ENCODE measurements around the gene TANGO2.

Gene TANGO2

DNA sequence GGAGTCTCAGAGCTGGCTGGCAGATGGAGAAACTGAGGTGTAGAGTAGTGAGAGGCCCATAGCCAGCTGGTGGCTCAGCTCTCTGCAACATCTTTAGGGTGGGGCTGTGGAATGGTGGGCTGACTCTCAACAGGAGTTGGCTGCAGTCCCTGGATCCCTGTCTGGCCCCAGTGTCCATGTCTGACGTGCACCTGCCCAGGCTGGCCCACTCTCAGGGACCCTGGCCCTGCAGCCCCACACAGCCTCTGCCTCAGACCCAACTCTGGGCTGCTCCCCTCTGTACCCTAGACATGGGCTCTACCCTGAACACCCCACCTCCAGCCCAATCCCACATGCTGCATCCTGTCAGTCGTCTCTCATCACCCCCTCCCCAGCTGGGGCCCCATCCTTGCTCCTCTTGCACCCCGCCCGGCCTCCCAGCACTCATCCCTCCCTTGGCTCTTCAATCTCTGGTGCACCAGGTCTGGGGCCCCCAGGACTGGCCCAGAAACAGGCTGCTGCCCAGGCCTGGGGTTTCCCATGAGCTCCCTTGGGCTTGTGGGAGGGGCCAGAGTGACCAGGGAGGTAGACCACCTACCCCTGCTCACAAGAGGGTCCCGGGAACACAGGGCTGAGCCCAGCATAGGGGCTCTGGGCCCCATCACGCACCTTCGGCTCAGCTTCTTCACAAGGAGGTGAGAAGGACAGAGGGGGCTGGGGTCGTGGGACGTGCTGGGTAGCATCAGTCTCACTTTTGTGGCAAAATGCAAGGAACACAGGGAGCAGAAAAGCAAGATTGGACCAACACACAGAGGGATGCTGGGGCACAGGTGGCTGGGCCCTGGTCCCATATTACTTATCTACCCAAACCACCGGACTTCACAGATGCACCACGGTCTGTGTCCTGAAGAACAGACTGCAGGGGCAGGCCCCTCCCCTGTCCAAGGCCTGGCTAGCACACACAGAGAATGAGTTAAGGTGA lies 35.8 kb upstream of the TANGO2 start:
- no peak for DNase-seq (ENCODE audit: low read depth, low spot score)
- Histone ChIP-seq H3K4me1 (ENCODE audit: control insufficient read depth, insufficient read depth, low read length) (peaks cover 3% of the 10 kb centered on the region; the same call in 1 of the 2 replicates), H3K27ac (ENCODE audit: low read length) (no peak overlapping the region), H3K27me3 (ENCODE audit: control insufficient read depth, insufficient read depth, low read length) (no peaks in the 10 kb centered on the region), H3K36me3 (ENCODE audit: control insufficient read depth, insufficient read depth, low read length) (peaks cover 13% of the 10 kb centered on the region; the same call in 1 of the 2 replicates), H3K4me3 (ENCODE audit: low read length) (no peak overlapping the region), H3K9me3 (ENCODE audit: control insufficient read depth, insufficient read depth, low read length) (no peaks in the 10 kb centered on the region)
- WGBS (ENCODE audit: insufficient coverage, insufficient read length), result no CpG with 5 or more reads among the region's 11 CpGs

DNA sequence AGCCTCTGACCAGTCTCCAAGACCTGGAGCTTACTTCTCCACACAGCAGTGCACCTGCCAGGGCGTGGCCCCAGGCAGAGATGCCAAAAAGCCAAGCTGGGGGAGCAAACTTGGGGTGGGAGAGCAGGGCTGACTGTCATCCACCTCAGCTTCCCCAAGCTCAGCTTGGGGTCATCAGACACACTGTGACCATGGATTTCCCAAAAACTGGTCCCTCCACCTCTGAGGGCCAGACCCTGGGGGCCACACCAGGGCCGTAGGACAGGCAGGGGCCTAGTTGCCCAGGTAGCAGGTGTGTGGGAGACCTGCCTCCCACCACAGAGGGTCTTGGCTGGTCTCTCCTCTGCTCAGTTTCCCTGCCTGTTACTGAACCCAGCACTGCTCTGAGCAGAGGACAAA lies 34.9 kb upstream of the TANGO2 start:
- Histone ChIP-seq H3K36me3 (ENCODE audit: control insufficient read depth, insufficient read depth, low read length) (peaks cover 11% of the 10 kb centered on the region; the same call in 1 of the 2 replicates), H3K4me1 (ENCODE audit: control insufficient read depth, insufficient read depth, low read length) (peaks cover 3% of the 10 kb centered on the region; the same call in 1 of the 2 replicates), H3K27ac (ENCODE audit: low read length) (no peak overlapping the region), H3K9me3 (ENCODE audit: control insufficient read depth, insufficient read depth, low read length) (no peaks in the 10 kb centered on the region), H3K4me3 (ENCODE audit: low read length) (peak overlapping the region; percentile 78; the same call in 1 of the 2 replicates), H3K27me3 (ENCODE audit: control insufficient read depth, insufficient read depth, low read length) (no peaks in the 10 kb centered on the region)
- no peak for DNase-seq (ENCODE audit: low read depth, low spot score)
- WGBS (ENCODE audit: insufficient coverage, insufficient read length), result no CpG with 5 or more reads among the region's 2 CpGs

- no peak for DNase-seq (ENCODE audit: low read depth, low spot score)
- WGBS (ENCODE audit: insufficient coverage, insufficient read length), result no CpG with 5 or more reads among the region's 76 CpGs
- H3K4me3 ChIP-seq (ENCODE audit: low read length), result peak overlapping the region; percentile 78; the same call in 1 of the 2 replicates
- H3K9me3 ChIP-seq (ENCODE audit: control insufficient read depth, insufficient read depth, low read length), result no peaks in the 10 kb centered on the region
- H3K27me3 ChIP-seq (ENCODE audit: control insufficient read depth, insufficient read depth, low read length), result no peaks in the 10 kb centered on the region
- peaks cover 4% of the 10 kb centered on the region; the same call in 1 of the 2 replicates for H3K36me3 ChIP-seq (ENCODE audit: control insufficient read depth, insufficient read depth, low read length)
- peaks cover 3% of the 10 kb centered on the region; the same call in 1 of the 2 replicates for H3K4me1 ChIP-seq (ENCODE audit: control insufficient read depth, insufficient read depth, low read length)
- H3K27ac ChIP-seq (ENCODE audit: low read length), result no peak overlapping the region
Measured at GRCh38 chr22:19986410-19987341, 34.2 kb upstream of the TANGO2 start.

GRCh38 chr22:19987394-19988306 lies 33.3 kb upstream of the TANGO2 start:
- Histone ChIP-seq H3K9me3 (ENCODE audit: control insufficient read depth, insufficient read depth, low read length) (no peaks in the 10 kb centered on the region), H3K27ac (ENCODE audit: low read length) (no peak overlapping the region), H3K36me3 (ENCODE audit: control insufficient read depth, insufficient read depth, low read length) (no peaks in the 10 kb centered on the region), H3K27me3 (ENCODE audit: control insufficient read depth, insufficient read depth, low read length) (no peaks in the 10 kb centered on the region), H3K4me1 (ENCODE audit: control insufficient read depth, insufficient read depth, low read length) (peaks cover 3% of the 10 kb centered on the region; the same call in 1 of the 2 replicates), H3K4me3 (ENCODE audit: low read length) (no peak overlapping the region)
- DNase-seq (ENCODE audit: low read depth, low spot score), result no peak
- WGBS (ENCODE audit: insufficient coverage, insufficient read length), result no CpG with 5 or more reads among the region's 24 CpGs

GRCh38 chr22:19988331-19988808 lies 32.5 kb upstream of the TANGO2 start:
- H3K27me3 ChIP-seq (ENCODE audit: control insufficient read depth, insufficient read depth, low read length), result no peaks in the 10 kb centered on the region

GRCh38 chr22:19988965-19989724 lies 31.8 kb upstream of the TANGO2 start:
- H3K27me3 ChIP-seq (ENCODE audit: control insufficient read depth, insufficient read depth, low read length), result no peaks in the 10 kb centered on the region
- H3K9me3 ChIP-seq (ENCODE audit: control insufficient read depth, insufficient read depth, low read length), result no peaks in the 10 kb centered on the region
- no peak overlapping the region for H3K4me3 ChIP-seq (ENCODE audit: low read length)
- no peak overlapping the region for H3K27ac ChIP-seq (ENCODE audit: low read length)
- WGBS (ENCODE audit: insufficient coverage, insufficient read length), result no CpG with 5 or more reads among the region's 18 CpGs
- H3K4me1 ChIP-seq (ENCODE audit: control insufficient read depth, insufficient read depth, low read length), result peaks cover 3% of the 10 kb centered on the region; the same call in 1 of the 2 replicates
- DNase-seq (ENCODE audit: low read depth, low spot score), result no peak
- H3K36me3 ChIP-seq (ENCODE audit: control insufficient read depth, insufficient read depth, low read length), result no peaks in the 10 kb centered on the region

More at GRCh38 chr22:19988331-19988808, 32.5 kb upstream of the TANGO2 start:
- Histone ChIP-seq H3K27ac (ENCODE audit: low read length) (no peak overlapping the region), H3K4me1 (ENCODE audit: control insufficient read depth, insufficient read depth, low read length) (peaks cover 3% of the 10 kb centered on the region; the same call in 1 of the 2 replicates), H3K4me3 (ENCODE audit: low read length) (no peak overlapping the region), H3K9me3 (ENCODE audit: control insufficient read depth, insufficient read depth, low read length) (no peaks in the 10 kb centered on the region), H3K36me3 (ENCODE audit: control insufficient read depth, insufficient read depth, low read length) (no peaks in the 10 kb centered on the region)
- WGBS (ENCODE audit: insufficient coverage, insufficient read length), result no CpG with 5 or more reads among the region's 9 CpGs
- DNase-seq (ENCODE audit: low read depth, low spot score), result no peak

GRCh38 chr22:19989725-19990067 lies 31.2 kb upstream of the TANGO2 start:
- H3K27me3 ChIP-seq (ENCODE audit: control insufficient read depth, insufficient read depth, low read length), result no peaks in the 10 kb centered on the region
- no peaks in the 10 kb centered on the region for H3K9me3 ChIP-seq (ENCODE audit: control insufficient read depth, insufficient read depth, low read length)
- H3K4me1 ChIP-seq (ENCODE audit: control insufficient read depth, insufficient read depth, low read length), result peaks cover 3% of the 10 kb centered on the region; the same call in 1 of the 2 replicates
- no peak overlapping the region for H3K4me3 ChIP-seq (ENCODE audit: low read length)
- H3K36me3 ChIP-seq (ENCODE audit: control insufficient read depth, insufficient read depth, low read length), result no peaks in the 10 kb centered on the region
- no peak overlapping the region for H3K27ac ChIP-seq (ENCODE audit: low read length)
- no peak for DNase-seq (ENCODE audit: low read depth, low spot score)
- no CpG with 5 or more reads among the region's 3 CpGs for WGBS (ENCODE audit: insufficient coverage, insufficient read length)

DNA sequence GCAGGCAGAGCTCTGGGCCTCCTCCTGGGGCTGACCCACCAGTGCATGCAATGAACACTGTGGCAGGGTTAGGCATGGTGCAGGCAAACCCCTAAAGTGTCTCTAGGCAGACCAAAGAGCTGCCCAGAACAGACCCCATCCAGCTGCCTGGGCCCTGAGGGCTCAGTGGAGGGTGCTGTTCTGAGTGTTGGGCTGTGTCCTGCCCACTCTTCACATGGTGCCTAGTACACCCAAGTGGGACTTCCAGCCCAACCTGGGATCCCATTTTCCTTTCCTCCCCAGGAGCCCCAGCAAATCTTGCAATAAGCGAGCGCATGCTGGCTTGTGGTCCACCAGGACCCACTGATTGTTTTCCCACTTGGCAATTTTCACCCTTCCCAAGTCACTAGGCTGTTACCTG lies 30.7 kb upstream of the TANGO2 start:
- Histone ChIP-seq H3K27me3 (ENCODE audit: control insufficient read depth, insufficient read depth, low read length) (no peaks in the 10 kb centered on the region), H3K27ac (ENCODE audit: low read length) (no peak overlapping the region), H3K4me1 (ENCODE audit: control insufficient read depth, insufficient read depth, low read length) (peaks cover 3% of the 10 kb centered on the region; the same call in 1 of the 2 replicates), H3K36me3 (ENCODE audit: control insufficient read depth, insufficient read depth, low read length) (no peaks in the 10 kb centered on the region), H3K4me3 (ENCODE audit: low read length) (no peak overlapping the region), H3K9me3 (ENCODE audit: control insufficient read depth, insufficient read depth, low read length) (no peaks in the 10 kb centered on the region)
- DNase-seq (ENCODE audit: low read depth, low spot score), result no peak
- no CpG with 5 or more reads among the region's 2 CpGs for WGBS (ENCODE audit: insufficient coverage, insufficient read length)
